Prostate gland (tissue), 2 donors: ENCODE measurements around the gene HIVEP3.

Experiments used
- POLR2A ChIP-seq: fragments of 450-650 bp; IDR thresholded peaks from one replicate; pipeline ENCODE4 v1.6.1; 2016; ENCODE audit warnings: antibody characterized with exemption, mild to moderate bottlenecking
- POLR2AphosphoS5 ChIP-seq: sonication (generic); formaldehyde crosslinking; IDR thresholded peaks from one replicate; pipeline ENCODE4 v1.6.1; 2017; ENCODE audit warnings: antibody characterized with exemption
- TF ChIP-seq, protein P1 (sequence below), 4 experiments: fragments of 200-600 bp in 2 of 4; fragments of 450-650 bp in 2 of 4; sonication (generic) in 2 of 4; IDR thresholded peaks; 1 replicate in 3 of 4; 2 replicates in 1 of 4; pipeline ENCODE4 v1.5.1; 2016 to 2019; ENCODE audit warnings: antibody characterized with exemption in 4 of 4, mild to moderate bottlenecking in 2 of 4, moderate library complexity in 2 of 4

DNA sequence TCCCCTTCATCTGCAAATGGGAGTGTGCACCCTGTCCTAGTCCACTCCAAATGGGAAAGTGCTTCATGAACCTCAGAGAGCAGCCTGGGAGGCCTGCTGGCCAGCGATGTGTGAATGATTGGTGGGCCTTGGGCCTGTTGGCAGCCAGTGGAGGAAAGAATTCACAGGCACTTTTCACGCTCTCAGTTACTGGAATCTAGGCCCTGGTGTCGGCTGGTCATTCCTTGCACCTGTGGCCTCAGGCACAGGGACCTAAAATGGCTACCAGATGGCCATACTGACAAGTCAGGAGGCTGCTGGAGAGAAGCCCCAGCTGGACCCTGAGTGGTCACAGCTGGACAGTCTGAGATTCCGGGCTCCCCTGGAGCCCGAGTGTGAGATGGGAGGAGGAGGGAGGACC lies 415.8 kb downstream of the HIVEP3 start:
- TF ChIP-seq, protein P1, sequence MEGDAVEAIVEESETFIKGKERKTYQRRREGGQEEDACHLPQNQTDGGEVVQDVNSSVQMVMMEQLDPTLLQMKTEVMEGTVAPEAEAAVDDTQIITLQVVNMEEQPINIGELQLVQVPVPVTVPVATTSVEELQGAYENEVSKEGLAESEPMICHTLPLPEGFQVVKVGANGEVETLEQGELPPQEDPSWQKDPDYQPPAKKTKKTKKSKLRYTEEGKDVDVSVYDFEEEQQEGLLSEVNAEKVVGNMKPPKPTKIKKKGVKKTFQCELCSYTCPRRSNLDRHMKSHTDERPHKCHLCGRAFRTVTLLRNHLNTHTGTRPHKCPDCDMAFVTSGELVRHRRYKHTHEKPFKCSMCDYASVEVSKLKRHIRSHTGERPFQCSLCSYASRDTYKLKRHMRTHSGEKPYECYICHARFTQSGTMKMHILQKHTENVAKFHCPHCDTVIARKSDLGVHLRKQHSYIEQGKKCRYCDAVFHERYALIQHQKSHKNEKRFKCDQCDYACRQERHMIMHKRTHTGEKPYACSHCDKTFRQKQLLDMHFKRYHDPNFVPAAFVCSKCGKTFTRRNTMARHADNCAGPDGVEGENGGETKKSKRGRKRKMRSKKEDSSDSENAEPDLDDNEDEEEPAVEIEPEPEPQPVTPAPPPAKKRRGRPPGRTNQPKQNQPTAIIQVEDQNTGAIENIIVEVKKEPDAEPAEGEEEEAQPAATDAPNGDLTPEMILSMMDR (IDR thresholded peaks at IDR 0.05): no peak
- no peak for TF ChIP-seq POLR2A
- TF ChIP-seq POLR2AphosphoS5: no peak
